ENCODE results near the gene TIAM1. TPM values are rescaled to one million over a fixed set of nuclear protein-coding genes. Genes with fewer than 3 reads are reported as not detected.

The TIAM1 gene
- total RNA-seq, 1 donor from 2014 or later: 17.8 TPM

GRCh38 chr21:31371715-31372470, 27.8 kb upstream of the TIAM1 start:
- Histone ChIP-seq H3K4me1 (ENCODE audit: insufficient read depth, low read length) (peaks cover 19% of the 10 kb centered on the region), H2AFZ (ENCODE audit: low read depth, low read length) (no peak overlapping the region), H4K20me1 (ENCODE audit: insufficient read depth, low read length) (no peaks in the 10 kb centered on the region), H3K27ac (ENCODE audit: low read depth, low read length) (no peak overlapping the region), H3K27me3 (ENCODE audit: insufficient read depth, low read length) (peaks cover 3% of the 10 kb centered on the region), H3K4me2 (ENCODE audit: low read length) (no peak overlapping the region), H3K36me3 (ENCODE audit: insufficient read depth, low read length) (no peaks in the 10 kb centered on the region), H3K9ac (ENCODE audit: low read length) (no peak overlapping the region), H3K4me3 (ENCODE audit: insufficient read depth, low read depth, low read length) (no peak overlapping the region), H3K79me2 (ENCODE audit: insufficient read depth, low read length) (no peaks in the 10 kb centered on the region), H3K9me3 (ENCODE audit: insufficient read depth, low read depth, low read length) (no peaks in the 10 kb centered on the region)
- FAIRE-seq: no peak
- TF ChIP-seq EZH2 (IDR thresholded peaks at IDR 0.05; ENCODE audit: insufficient read depth, low read length) (no peak), CTCF (IDR thresholded peaks at IDR 0.05; ENCODE audit: insufficient read depth, low read depth, low read length) (no peak)
- Mint-ChIP-seq H3K27ac (ENCODE audit: unreplicated experiment) (no peak overlapping the region), H3K27me3 (ENCODE audit: low read depth, unreplicated experiment) (peaks cover 6% of the 10 kb centered on the region), H3K9me3 (ENCODE audit: unreplicated experiment) (no peaks in the 10 kb centered on the region), H3K36me3 (ENCODE audit: low read depth, unreplicated experiment) (no peaks in the 10 kb centered on the region), H3K4me3 (ENCODE audit: unreplicated experiment) (no peak overlapping the region), H3K4me1 (ENCODE audit: low read depth, unreplicated experiment) (peaks cover under 1% of the 10 kb centered on the region)
- peak; percentile 9 for DNase-seq (ENCODE audit: low read depth)

- DNase-seq (ENCODE audit: low read depth) (peak; percentile 65), FAIRE-seq (no peak)
- peaks cover 3% of the 10 kb centered on the region for H3K27me3 ChIP-seq (ENCODE audit: insufficient read depth, low read length)
- Mint-ChIP-seq H3K4me3 (ENCODE audit: unreplicated experiment) (no peak overlapping the region), H3K27me3 (ENCODE audit: low read depth, unreplicated experiment) (peaks cover 6% of the 10 kb centered on the region), H3K4me1 (ENCODE audit: low read depth, unreplicated experiment) (peaks cover 4% of the 10 kb centered on the region), H3K36me3 (ENCODE audit: low read depth, unreplicated experiment) (no peaks in the 10 kb centered on the region), H3K27ac (ENCODE audit: unreplicated experiment) (no peak overlapping the region), H3K9me3 (ENCODE audit: unreplicated experiment) (no peaks in the 10 kb centered on the region)
- H3K9ac ChIP-seq (ENCODE audit: low read length): no peak overlapping the region
- H3K36me3 ChIP-seq (ENCODE audit: insufficient read depth, low read length): no peaks in the 10 kb centered on the region
- no peaks in the 10 kb centered on the region for H3K9me3 ChIP-seq (ENCODE audit: insufficient read depth, low read depth, low read length)
- H2AFZ ChIP-seq (ENCODE audit: low read depth, low read length): peak overlapping the region; percentile 24
- H3K4me3 ChIP-seq (ENCODE audit: insufficient read depth, low read depth, low read length): no peak overlapping the region
- H3K79me2 ChIP-seq (ENCODE audit: insufficient read depth, low read length): no peaks in the 10 kb centered on the region
- H3K4me2 ChIP-seq (ENCODE audit: low read length): peak overlapping the region; percentile 5
- TF ChIP-seq CTCF (IDR thresholded peaks at IDR 0.05; ENCODE audit: insufficient read depth, low read depth, low read length) (no peak), EZH2 (IDR thresholded peaks at IDR 0.05; ENCODE audit: insufficient read depth, low read length) (no peak)
- no peaks in the 10 kb centered on the region for H4K20me1 ChIP-seq (ENCODE audit: insufficient read depth, low read length)
- no peak overlapping the region for H3K27ac ChIP-seq (ENCODE audit: low read depth, low read length)
- H3K4me1 ChIP-seq (ENCODE audit: insufficient read depth, low read length): peaks cover 25% of the 10 kb centered on the region
Measured at GRCh38 chr21:31370893-31371544, 27.0 kb upstream of the TIAM1 start.
